Lower leg skin (tissue), 3 donors: ENCODE data around the gene PROKR1.

Experiments used
- POLR2A ChIP-seq, 2 donors: fragments of 450-650 bp; IDR thresholded peaks; one replicate each; pipeline ENCODE4 v1.6.1; 2016 to 2017; ENCODE audit warnings: antibody characterized with exemption in 2 of 2, mild to moderate bottlenecking in 1 of 2, moderate library complexity in 1 of 2
- TF ChIP-seq, protein P1 (sequence below), 3 donors: fragments of 450-650 bp; IDR thresholded peaks; one replicate each; pipeline ENCODE4 v1.5.1; 2016; ENCODE audit warnings: antibody characterized with exemption in 3 of 3, mild to moderate bottlenecking in 3 of 3, moderate library complexity in 2 of 3

DNA sequence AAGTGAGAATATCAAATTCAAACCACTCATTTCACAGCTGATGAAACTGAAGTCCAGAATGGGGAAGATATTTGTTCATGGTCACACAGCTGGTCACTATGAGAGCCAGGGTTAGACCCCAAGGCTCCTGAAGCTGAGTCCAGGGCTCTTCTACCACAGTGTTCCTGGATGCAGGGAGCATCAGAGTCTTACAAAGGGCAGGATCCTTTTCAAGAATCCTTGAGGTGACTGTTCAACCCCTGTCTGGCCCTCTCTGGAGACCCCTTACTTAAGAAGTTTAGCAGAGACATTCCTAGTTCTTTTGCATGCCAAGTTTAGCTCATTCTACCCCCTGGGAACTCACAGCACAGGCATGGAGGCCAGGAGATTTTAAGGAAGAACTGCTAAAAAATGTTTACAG is 15.7 kb downstream of the PROKR1 start:
- TF ChIP-seq, protein P1, sequence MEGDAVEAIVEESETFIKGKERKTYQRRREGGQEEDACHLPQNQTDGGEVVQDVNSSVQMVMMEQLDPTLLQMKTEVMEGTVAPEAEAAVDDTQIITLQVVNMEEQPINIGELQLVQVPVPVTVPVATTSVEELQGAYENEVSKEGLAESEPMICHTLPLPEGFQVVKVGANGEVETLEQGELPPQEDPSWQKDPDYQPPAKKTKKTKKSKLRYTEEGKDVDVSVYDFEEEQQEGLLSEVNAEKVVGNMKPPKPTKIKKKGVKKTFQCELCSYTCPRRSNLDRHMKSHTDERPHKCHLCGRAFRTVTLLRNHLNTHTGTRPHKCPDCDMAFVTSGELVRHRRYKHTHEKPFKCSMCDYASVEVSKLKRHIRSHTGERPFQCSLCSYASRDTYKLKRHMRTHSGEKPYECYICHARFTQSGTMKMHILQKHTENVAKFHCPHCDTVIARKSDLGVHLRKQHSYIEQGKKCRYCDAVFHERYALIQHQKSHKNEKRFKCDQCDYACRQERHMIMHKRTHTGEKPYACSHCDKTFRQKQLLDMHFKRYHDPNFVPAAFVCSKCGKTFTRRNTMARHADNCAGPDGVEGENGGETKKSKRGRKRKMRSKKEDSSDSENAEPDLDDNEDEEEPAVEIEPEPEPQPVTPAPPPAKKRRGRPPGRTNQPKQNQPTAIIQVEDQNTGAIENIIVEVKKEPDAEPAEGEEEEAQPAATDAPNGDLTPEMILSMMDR (IDR thresholded peaks at IDR 0.05), result no peak
- no peak for TF ChIP-seq POLR2A (IDR thresholded peaks at IDR 0.05)
